ENCODE data around the gene MTAP.

DNA sequence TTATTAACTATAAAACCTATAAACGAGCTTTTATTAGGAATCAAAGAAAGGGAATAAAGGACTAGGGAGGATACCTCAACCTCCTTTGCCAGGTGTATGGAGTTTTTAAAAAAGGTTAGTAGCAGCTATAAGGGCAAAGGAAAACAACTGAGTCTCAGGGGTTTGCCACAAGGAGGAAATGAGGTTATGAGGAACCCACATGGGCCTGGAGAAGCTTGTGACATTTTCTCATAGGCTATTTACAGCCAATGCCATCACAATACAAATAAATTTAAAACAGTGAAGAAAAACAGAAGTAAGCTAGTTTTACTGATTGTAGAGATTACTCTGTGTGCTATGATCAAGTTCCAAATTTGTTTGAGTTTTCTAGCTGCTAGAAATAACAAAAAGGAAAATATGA lies 99.1 kb downstream of the MTAP start:
- TF ChIP-seq, protein P1, sequence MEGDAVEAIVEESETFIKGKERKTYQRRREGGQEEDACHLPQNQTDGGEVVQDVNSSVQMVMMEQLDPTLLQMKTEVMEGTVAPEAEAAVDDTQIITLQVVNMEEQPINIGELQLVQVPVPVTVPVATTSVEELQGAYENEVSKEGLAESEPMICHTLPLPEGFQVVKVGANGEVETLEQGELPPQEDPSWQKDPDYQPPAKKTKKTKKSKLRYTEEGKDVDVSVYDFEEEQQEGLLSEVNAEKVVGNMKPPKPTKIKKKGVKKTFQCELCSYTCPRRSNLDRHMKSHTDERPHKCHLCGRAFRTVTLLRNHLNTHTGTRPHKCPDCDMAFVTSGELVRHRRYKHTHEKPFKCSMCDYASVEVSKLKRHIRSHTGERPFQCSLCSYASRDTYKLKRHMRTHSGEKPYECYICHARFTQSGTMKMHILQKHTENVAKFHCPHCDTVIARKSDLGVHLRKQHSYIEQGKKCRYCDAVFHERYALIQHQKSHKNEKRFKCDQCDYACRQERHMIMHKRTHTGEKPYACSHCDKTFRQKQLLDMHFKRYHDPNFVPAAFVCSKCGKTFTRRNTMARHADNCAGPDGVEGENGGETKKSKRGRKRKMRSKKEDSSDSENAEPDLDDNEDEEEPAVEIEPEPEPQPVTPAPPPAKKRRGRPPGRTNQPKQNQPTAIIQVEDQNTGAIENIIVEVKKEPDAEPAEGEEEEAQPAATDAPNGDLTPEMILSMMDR (IDR thresholded peaks at IDR 0.05; ENCODE audit: insufficient read depth, low read depth, low read length), result no peak
- TF ChIP-seq EZH2 (IDR thresholded peaks at IDR 0.05; ENCODE audit: insufficient read depth, low read length), result no peak
